HS-5 (cell line): ENCODE measurements around the gene TCF15.
"Not testable (repeated sequence)": the region's sequence is repeated elsewhere in the genome, so short reads cannot be mapped to it uniquely, and the experiment has no call there.

ENCODE experiments used
- DNase-seq: peaks from one replicate; pipeline ENCODE4 v3.0.0-alpha.2; 2012; ENCODE audit warnings: low read depth

TCF15 gene

DNA sequence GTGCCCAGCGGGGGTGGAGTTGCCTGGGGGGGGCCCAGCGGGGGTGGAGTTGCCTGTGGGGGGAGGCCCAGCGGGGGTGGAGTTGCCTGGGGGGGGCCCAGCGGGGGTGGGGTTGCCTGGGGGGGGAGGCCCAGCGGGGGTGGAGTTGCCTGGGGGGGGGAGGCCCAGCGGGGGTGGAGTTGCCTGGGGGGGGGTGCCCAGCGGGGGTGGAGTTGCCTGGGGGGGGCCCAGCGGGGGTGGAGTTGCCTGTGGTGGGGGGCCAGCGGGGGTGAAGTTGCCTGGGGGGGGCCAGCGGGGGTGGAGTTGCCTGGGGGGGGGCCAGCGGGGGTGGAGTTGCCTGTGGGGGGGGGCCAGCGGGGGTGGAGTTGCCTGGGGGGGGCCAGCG, 31.9 kb upstream of the TCF15 start:
- not testable (repeated sequence) for DNase-seq

- DNase-seq, result no peak
Measured at GRCh38 chr20:641516-641875, 31.4 kb upstream of the TCF15 start.

DNA sequence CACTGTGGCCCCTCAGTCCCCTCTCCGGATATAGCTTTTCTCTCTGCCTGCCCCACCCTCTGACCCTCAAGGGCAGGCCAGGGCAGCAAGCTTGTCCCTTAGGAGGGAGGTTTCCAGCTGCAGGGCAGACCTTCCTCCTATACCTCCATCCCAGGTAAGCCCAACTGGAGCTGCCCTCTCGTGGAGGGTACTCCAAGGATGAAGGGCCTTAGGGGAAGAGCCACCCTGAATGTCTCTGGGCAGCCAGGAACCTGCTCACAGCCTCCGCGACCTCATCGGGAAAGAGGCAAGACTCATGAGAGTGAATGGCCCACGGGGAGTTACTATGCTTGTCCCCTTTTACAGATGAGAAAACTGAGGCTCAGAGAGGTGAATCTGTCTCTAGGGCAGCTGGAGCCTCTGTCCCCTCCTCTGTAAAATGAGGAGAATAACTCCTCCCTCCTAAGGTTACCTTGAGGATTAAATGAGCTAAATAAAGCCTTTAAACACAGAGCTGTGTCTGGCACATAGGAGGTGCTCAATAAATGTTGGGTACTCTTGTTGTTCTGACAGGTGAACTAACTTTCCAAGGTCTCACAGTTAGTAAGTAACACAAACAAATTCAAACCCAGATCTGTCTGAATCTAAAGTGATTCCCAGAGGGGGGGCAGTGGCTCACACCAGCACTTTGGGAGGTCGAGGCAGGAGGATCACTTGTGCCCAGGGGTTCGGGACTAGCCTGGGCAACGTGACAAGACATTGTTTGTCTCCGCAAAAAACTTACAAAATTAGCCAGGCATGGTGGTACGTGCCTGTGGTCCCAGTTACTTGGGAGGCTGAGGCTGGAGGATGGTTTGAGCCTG, 30.8 kb upstream of the TCF15 start:
- no peak for DNase-seq

DNA sequence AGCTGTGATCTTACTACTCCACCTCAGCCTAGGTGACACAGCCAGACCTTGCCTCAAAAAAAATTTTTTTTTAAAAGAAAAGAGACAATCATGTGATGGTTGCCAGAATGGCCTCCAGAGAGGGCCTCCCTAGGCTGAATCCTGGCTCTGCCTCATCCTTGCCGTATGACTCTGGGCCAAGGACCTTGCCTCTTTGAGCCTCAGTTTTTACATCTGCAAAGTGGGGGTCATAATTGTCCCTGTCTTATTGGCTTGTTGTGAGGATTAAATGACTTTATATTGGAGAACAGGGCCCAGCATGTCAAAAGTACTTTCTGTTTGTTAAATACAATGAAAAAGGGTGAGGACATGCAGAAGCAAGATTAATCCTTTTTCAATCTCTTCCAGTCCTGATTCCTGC, 28.5 kb upstream of the TCF15 start:
- no peak for DNase-seq

DNA sequence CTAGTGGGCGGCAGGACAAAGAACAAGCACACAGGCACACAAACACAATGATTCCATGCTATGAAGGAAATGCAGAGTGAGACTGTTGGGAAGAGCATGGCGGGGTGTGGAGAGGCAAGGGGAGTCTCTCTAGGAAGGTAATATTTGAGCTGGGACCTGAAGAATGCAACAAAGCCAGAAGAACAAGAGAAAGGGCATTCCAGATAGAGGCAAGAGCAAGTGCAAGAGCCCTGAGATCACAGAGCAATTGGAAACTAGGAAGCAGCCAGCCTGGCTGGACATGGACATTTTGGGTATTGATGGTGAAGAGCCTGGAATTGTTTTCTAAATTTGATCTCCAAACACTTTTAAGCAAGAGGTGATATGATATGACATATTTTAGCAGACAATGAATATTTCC, 27.4 kb upstream of the TCF15 start:
- DNase-seq, result no peak

DNA sequence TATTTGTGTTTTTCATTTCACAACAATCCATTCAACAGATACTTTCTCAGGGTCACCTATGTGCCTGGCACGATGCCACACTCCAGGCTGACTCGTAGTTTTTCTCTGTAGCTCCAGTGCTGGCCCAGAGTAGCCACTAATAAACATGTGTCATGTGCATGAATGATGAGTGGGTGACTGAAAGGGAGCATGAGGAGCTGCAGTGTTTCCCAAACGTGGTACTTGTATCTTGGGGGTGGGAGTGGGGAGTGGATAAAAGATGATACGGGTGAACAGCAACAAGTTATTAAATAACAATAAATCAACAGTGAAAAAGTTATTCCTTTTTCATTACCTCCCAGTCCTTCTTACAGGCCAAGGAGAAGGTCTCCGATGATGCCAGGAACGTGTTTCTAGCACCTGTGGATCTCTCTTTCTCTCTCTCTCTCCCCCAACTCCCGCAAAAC, 25.8 kb upstream of the TCF15 start:
- DNase-seq, result no peak

GRCh38 chr20:635028-635892, 25.2 kb upstream of the TCF15 start:
- no peak for DNase-seq

GRCh38 chr20:634148-634925, 24.2 kb upstream of the TCF15 start:
- no peak for DNase-seq

DNA sequence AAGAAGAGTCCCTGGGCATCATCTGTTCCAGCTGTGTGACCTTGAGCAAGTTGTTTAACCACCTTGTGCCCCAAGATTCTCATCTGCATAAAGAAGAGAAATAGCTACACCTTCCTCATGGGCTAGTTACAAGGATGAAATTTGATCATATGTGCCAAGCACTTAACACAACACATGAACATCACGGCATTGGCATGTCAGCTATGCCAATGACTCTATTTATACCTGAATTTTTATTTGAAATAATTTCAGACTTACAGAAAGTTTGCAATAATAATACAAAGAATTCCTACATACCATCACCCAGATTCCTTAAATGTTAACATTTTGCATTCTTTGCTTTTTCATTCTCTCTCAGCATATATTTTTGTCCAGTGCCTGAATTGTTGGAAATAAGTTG, 21.0 kb upstream of the TCF15 start:
- DNase-seq, result no peak

DNA sequence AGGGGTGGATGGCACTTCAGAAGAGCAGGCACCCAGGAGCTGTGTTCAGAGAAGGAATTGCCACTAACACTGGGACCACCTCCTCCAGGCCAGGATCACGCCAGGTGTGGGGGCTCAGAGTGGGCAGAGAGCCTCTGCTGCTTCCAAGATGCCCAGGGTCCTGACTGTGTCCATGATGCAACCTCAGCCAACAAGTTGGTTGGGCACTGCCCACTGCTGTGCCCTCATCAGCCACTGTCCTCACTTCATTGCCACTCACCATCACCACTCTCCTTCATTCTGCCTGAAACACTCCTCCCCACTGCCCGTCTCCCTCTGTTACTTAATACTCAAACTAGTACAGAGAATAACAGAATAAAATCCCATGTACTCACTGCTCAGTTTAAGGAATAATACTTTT, 16.5 kb upstream of the TCF15 start:
- no peak for DNase-seq

GRCh38 chr20:625360-625932, 15.3 kb upstream of the TCF15 start:
- DNase-seq, result no peak

GRCh38 chr20:623704-624103, 13.6 kb upstream of the TCF15 start:
- DNase-seq, result no peak

GRCh38 chr20:623021-623420, 12.9 kb upstream of the TCF15 start:
- DNase-seq, result no peak

GRCh38 chr20:622161-622560, 12.1 kb upstream of the TCF15 start:
- DNase-seq, result no peak

- peak; percentile 53 for DNase-seq
Measured at GRCh38 chr20:621125-621756, 11.1 kb upstream of the TCF15 start.

DNA sequence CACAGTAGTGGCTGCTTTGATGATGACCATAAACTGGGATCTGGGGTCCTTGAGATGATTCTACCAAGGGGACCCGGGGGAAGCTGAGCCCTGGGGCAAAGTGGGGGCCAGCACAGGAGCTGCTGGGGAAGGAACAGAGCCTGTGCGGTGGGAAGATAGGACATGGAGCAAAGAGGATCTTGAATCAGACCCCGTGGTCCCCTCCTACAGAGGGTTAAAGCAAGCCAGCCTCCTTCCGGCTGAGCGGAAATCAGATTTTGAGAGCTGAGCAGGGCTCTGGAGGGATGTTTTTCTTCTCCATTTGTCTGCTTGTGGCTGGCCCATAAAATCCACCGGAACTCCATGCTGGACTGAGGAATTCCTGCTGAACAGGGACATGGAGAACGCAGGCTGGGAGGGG, 10.1 kb upstream of the TCF15 start:
- no peak for DNase-seq

DNA sequence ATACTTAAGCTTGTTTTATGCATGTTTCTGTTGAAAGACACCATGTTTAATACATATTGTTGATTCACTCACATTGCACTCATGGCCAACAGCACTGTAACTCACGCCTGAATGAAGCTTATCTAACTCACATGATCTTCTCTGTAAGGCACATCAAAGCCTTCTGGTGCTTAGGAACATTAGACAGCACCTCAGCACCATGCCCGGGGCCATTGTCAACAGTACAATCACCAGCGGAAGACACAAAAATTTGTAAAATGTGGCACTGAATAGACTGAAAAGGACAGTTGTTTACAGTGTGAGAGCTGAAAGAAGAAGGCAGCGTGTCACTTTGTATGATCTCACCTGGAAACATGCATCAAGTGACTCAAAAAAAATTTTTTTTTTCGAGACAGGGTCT, 8.9 kb upstream of the TCF15 start:
- DNase-seq, result no peak

DNA sequence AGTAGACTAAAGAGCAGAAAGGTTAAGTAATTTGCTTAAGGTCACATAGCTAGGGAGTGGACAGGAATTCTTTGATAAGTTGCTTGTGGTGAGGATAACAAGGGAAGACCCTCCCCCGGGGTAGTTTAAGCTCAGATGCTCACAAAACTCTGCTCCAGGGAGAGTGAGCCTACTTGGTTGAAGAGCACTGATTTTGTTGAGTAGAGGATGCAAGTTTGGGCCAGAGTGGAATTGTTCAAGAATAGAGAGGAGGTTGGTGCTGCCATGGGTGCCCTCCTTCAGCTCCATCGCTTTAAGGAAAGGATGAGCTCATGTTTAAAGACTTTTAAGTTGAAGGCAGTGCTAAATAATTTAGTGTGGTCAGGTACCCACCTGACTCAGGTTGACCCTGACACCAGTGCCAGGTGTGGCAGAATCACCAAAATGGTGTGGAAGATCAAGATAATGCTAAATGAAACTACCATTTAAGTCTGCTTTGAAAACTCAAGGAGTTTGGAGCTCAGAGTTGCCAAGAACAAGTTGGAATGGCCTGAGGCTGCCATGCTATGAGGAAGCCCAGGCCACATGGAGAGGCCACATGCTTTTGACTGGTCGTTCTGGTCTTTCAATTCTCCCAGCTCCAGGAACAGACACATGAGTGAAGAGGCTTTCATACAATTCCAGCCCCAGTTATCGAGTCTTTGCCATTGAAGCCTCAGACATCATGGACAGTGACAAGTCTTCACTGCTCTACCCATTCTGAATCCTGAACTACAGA, 8.0 kb upstream of the TCF15 start:
- no peak for DNase-seq

- no peak for DNase-seq
Measured at GRCh38 chr20:615514-615913, 5.4 kb upstream of the TCF15 start.

DNA sequence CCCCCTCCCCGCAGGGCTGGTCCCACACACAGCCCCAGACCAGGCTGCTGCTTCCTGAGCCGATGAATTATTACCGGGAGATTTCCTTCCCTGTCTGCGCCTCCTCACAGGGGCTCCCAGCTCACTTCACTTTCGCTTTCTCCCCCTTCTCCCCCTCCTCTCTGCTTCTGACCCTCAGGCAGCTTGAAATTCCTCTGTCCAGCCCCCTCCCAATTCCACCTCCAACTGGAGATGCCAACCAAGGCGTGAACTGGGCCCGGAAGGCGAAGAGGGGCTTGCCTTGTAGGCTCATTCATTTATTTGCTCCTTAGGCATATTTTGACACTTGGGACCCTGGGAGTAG, 1.7 kb upstream of the TCF15 start:
- DNase-seq, result no peak
